SK-N-SH (cell line): ENCODE measurements around the gene LRP1. TPM values are rescaled to one million over a fixed set of nuclear protein-coding genes. Genes with fewer than 3 reads are reported as not detected.

Source experiments
- CTCF ChIA-PET: fragments of 300-600, 350-600 bp; formaldehyde crosslinking; extraction: SDS; loops from one replicate; lab custom pipeline; 2021; lab: Yijun Ruan, JAX
- POLR2A ChIA-PET: fragments of 350-600 bp; sonication (Branson Sonifier 250); formaldehyde crosslinking; extraction: SDS; loops from one replicate; lab custom pipeline; 2020; ENCODE audit warnings: antibody characterized with exemption, inconsistent platforms; lab: Yijun Ruan, JAX
- DNase-seq: peaks from one replicate; pipeline ENCODE4 v3.0.0; 2012
- H2AFZ ChIP-seq: fragments of 200-600 bp; sonication (generic); 2 replicates; pipeline ENCODE4 v1.8.1; 2016; ENCODE audit warnings: antibody characterized with exemption, mild to moderate bottlenecking, low read depth
- H3F3A ChIP-seq: fragments of 200-600 bp; sonication (generic); replicated peaks from 2 replicates; pipeline ENCODE3; 2016; ENCODE audit warnings: antibody characterized with exemption, mild to moderate bottlenecking; ENCODE audit not compliant: insufficient read depth
- H3K27ac ChIP-seq, 2 experiments: fragments of 200-500 bp in 1 of 2; fragments of 200-600 bp in 1 of 2; sonication (Bioruptor generic) in 1 of 2; sonication (generic), shearing (Covaris generic) in 1 of 2; 2 replicates each; pipeline versions ENCODE4 v1.5.1 to v1.6.1; 2014 to 2016; ENCODE audit warnings: low read depth in 2 of 2, inconsistent platforms in 1 of 2, low read length in 1 of 2, mild to moderate bottlenecking in 1 of 2, mixed read lengths in 1 of 2
- H3K27me3 ChIP-seq: fragments of 200-600 bp; sonication (generic), shearing (Covaris generic); 2 replicates; pipeline ENCODE4 v1.6.1; 2016; ENCODE audit warnings: mixed run types; ENCODE audit not compliant: insufficient read depth
- H3K36me3 ChIP-seq, 2 experiments: fragments of 200-500 bp in 1 of 2; fragments of 200-600 bp in 1 of 2; sonication (Bioruptor generic) in 1 of 2; sonication (generic) in 1 of 2; replicated peaks in 1 of 2; 2 replicates each; pipeline versions ENCODE3 to v1.5.1; 2014 to 2016; ENCODE audit warnings: low read length in 1 of 2, mild to moderate bottlenecking in 1 of 2; ENCODE audit not compliant: insufficient read depth in 2 of 2, control insufficient read depth in 1 of 2
- H3K4me1 ChIP-seq, 2 experiments: fragments of 200-500 bp in 1 of 2; fragments of 200-600 bp in 1 of 2; sonication (Bioruptor generic) in 1 of 2; sonication (generic), shearing (Covaris generic) in 1 of 2; 2 replicates each; pipeline versions ENCODE4 v1.5.1 to v1.6.1; 2014 to 2016; ENCODE audit warnings: low read depth in 1 of 2, low read length in 1 of 2, mixed run types in 1 of 2; ENCODE audit not compliant: insufficient read depth in 2 of 2, control insufficient read depth in 1 of 2
- H3K4me2 ChIP-seq: fragments of 200-600 bp; sonication (generic), shearing (Covaris generic); 2 replicates; pipeline ENCODE4 v1.6.1; 2017; ENCODE audit warnings: mixed run types
- H3K4me3 ChIP-seq, 2 experiments: fragments of 200-500 bp in 1 of 2; fragments of 200-600 bp in 1 of 2; sonication (Bioruptor generic) in 1 of 2; sonication (generic), shearing (Covaris generic) in 1 of 2; 2 replicates each; pipeline versions ENCODE4 v1.5.1 to v1.8.1; 2014 to 2016; ENCODE audit warnings: low read depth in 2 of 2, inconsistent platforms in 1 of 2, low read length in 1 of 2, mild to moderate bottlenecking in 1 of 2, mixed read lengths in 1 of 2, moderate library complexity in 1 of 2
- H3K79me2 ChIP-seq: fragments of 200-600 bp; sonication (generic); 2 replicates; pipeline ENCODE4 v1.8.1; 2017; ENCODE audit warnings: mild to moderate bottlenecking; ENCODE audit not compliant: insufficient read depth
- H3K9ac ChIP-seq: fragments of 200-600 bp; sonication (generic); 2 replicates; pipeline ENCODE4 v1.6.1; 2017; ENCODE audit warnings: mixed run types
- H3K9me2 ChIP-seq: fragments of 200-600 bp; sonication (generic); 2 replicates; pipeline ENCODE4 v1.6.1; 2017; ENCODE audit warnings: mixed run types
- H3K9me3 ChIP-seq: fragments of 200-600 bp; sonication (generic); 2 replicates; pipeline ENCODE4 v1.6.1; 2017; ENCODE audit warnings: mixed run types, mild to moderate bottlenecking, moderate library complexity
- H4K20me1 ChIP-seq: fragments of 200-600 bp; sonication (generic); 2 replicates; pipeline ENCODE4 v1.6.1; 2017; ENCODE audit warnings: mild to moderate bottlenecking, mixed run types; ENCODE audit not compliant: insufficient read depth
- EP300 ChIP-seq, 2 experiments: IDR thresholded peaks; 2 replicates each; pipeline versions ENCODE4 v1.4.0 to v1.6.1; 2012; ENCODE audit warnings: borderline replicate concordance in 1 of 2, low read depth in 1 of 2, low read length in 1 of 2
- EZH2phosphoT487 ChIP-seq: fragments of 200-600 bp; sonication (generic); IDR thresholded peaks from 2 replicates; pipeline ENCODE4 v1.6.1; 2017; ENCODE audit warnings: low read depth, mixed run types, mild to moderate bottlenecking, antibody characterized with exemption, moderate library complexity, borderline replicate concordance
- FOSL2 ChIP-seq: IDR thresholded peaks from 2 replicates; pipeline ENCODE4 v1.4.0; 2012; ENCODE audit warnings: low read depth, mild to moderate bottlenecking, moderate library complexity, borderline replicate concordance
- GATA2 ChIP-seq: sonication (generic); formaldehyde crosslinking; IDR thresholded peaks from 2 replicates; pipeline ENCODE4 v1.5.0; 2020; ENCODE audit warnings: mild to moderate bottlenecking, missing genetic modification reagents
- JUND ChIP-seq: IDR thresholded peaks from 2 replicates; pipeline ENCODE4 v1.4.0; 2012
- POLR2AphosphoS5 ChIP-seq: IDR thresholded peaks from 2 replicates; pipeline ENCODE4 v1.6.1; 2012; ENCODE audit warnings: low read depth, low read length
- SMC3 ChIP-seq: IDR thresholded peaks from 2 replicates; pipeline ENCODE4 v1.6.1; 2012; ENCODE audit warnings: low read depth, low read length, improper control_type of control experiment
- TCF12 ChIP-seq: IDR thresholded peaks from 2 replicates; pipeline ENCODE4 v1.4.0; 2012
- USF2 ChIP-seq: fragments of 150-350 bp; IDR thresholded peaks from 2 replicates; pipeline ENCODE4 v1.6.1; 2017; ENCODE audit warnings: antibody characterized with exemption, low read length, low read depth, borderline replicate concordance
- ZBTB33 ChIP-seq: IDR thresholded peaks from 2 replicates; pipeline ENCODE4 v1.4.0; 2012; ENCODE audit warnings: low read depth, borderline replicate concordance
- WGBS: methylation state at CpG from one replicate; pipeline ENCODE4 v1.1.6; 2017; ENCODE audit warnings: low lambda C conversion rate; 5-methylcytosine and 5-hydroxymethylcytosine counted together
- polyA plus RNA-seq, 3 experiments: library from polyadenylated mRNA; depleted of rRNA; stranded (reverse); fragments of >200 nt; gene quantifications; 2 replicates each; pipeline ENCODE4 v1.2.3, GENCODE V29; 2012

The LRP1 gene
- polyA plus RNA-seq, 1 of the 3 experiments (the other 2 are of a cell fraction): 55.0 TPM

GRCh38 chr12:57234571-57235016, 106.3 kb downstream of the LRP1 start:
- Histone ChIP-seq H3K27ac (no peak overlapping the region; a peak in 1 of 4 replicates), H3K4me1 (peaks cover 0 to 40% of the 10 kb centered on the region in 2 experiments; a peak in 1 of 4 replicates), H3K9ac (no peak overlapping the region), H3K79me2 (peaks cover 26% of the 10 kb centered on the region), H2AFZ (no peak overlapping the region), H4K20me1 (no peaks in the 10 kb centered on the region), H3K4me3 (no peak overlapping the region), H3K9me3 (no peaks in the 10 kb centered on the region), H3K36me3 (peaks cover 22 to 37% of the 10 kb centered on the region in 2 experiments), H3K27me3 (no peaks in the 10 kb centered on the region), H3K9me2 (no peaks in the 10 kb centered on the region), H3F3A (peaks cover 9% of the 10 kb centered on the region), H3K4me2 (no peak overlapping the region)
- DNase-seq: peak; percentile 54
- 80% methylated on average over 10 of the region's 10 CpGs for WGBS
- ChIA-PET POLR2A (no interaction called here), CTCF (interaction anchor here (11.9 to 31.5 kb wide), 2 partner anchors 7 to 22 kb away, joined by 271 to 937 read pairs; partner anchors contain the start of genes NXPH4 and SHMT2)
- TF ChIP-seq EP300 (IDR thresholded peaks at IDR 0.05; ENCODE audit: borderline replicate concordance in 1 of 2, low read depth in 1 of 2, low read length in 1 of 2): peak in 1 of 2 experiments; percentile 49; a peak in 1 of 4 replicates
- no peak for TF ChIP-seq SMC3

- no peak overlapping the region; a peak in 1 of 4 replicates for H3K27ac ChIP-seq
- peaks cover 22 to 37% of the 10 kb centered on the region in 2 experiments for H3K36me3 ChIP-seq
- 85% methylated on average over 16 of the region's 26 CpGs for WGBS
- ChIA-PET POLR2A (interaction anchor here (1.0 kb wide), 1 partner anchor 278 kb away, joined by 3 read pairs; no protein-coding TSS in a partner anchor), CTCF (interaction anchor here (11.9 to 31.5 kb wide), 2 partner anchors 8 to 23 kb away, joined by 271 to 937 read pairs; partner anchors contain the start of genes NXPH4 and SHMT2)
- H3K9me3 ChIP-seq: no peaks in the 10 kb centered on the region
- DNase-seq: peak; percentile 63
- H3K4me2 ChIP-seq: no peak overlapping the region
- H3F3A ChIP-seq: peaks cover 9% of the 10 kb centered on the region
- H3K79me2 ChIP-seq: peaks cover 21% of the 10 kb centered on the region
- no peak overlapping the region for H3K9ac ChIP-seq
- H2AFZ ChIP-seq: no peak overlapping the region
- H3K27me3 ChIP-seq: no peaks in the 10 kb centered on the region
- H3K4me3 ChIP-seq: no peak overlapping the region
- no peaks in the 10 kb centered on the region for H4K20me1 ChIP-seq
- H3K4me1 ChIP-seq: peaks cover 0 to 41% of the 10 kb centered on the region in 2 experiments; a peak in 1 of 4 replicates
- H3K9me2 ChIP-seq: no peaks in the 10 kb centered on the region
- TF ChIP-seq TCF12 (no peak), JUND (no peak), SMC3 (no peak), FOSL2 (no peak), USF2 (no peak), ZBTB33 (no peak), POLR2AphosphoS5 (no peak), GATA2 (no peak), EZH2phosphoT487 (no peak)
- TF ChIP-seq, all 33 proteins: peak for 0
Observed at GRCh38 chr12:57235017-57235727, 106.9 kb downstream of the LRP1 start.
